Sciatic nerve (tissue), 2 donors: ENCODE measurements around the gene TRIM10. TPM values are rescaled to one million over a fixed set of nuclear protein-coding genes. Genes with fewer than 3 reads are reported as not detected.

ENCODE experiments used
- ATAC-seq: fragments of 200-7000 bp; cut with Tn5 transposase; one replicate; pipeline ENCODE4 v1.9.1; 2020; ENCODE audit warnings: mild to moderate bottlenecking, moderate library complexity
- DNase-seq: peaks from one replicate; pipeline ENCODE4 v3.0.0-alpha.2; 2020; ENCODE audit warnings: low spot score
- intact Hi-C: fragments of 100-400 bp; cut with DNase I; formaldehyde crosslinking; loops from one replicate; pipeline ENCODE4 v1.14.2; 2022
- total RNA-seq: library from RNA; stranded (reverse); fragmentation: NEBNext Ultra II Directional; extraction: Animal tissue kit (Norgen Biotek cat#: 25700); gene quantifications from one replicate; pipeline ENCODE4 v1.2.1, GENCODE V29; 2021
- donor health status: DM: no; HTN: no; CAD: no.
- donor health status: DM: no; HTN: no; CAD: no.

TRIM10 gene, protein sequence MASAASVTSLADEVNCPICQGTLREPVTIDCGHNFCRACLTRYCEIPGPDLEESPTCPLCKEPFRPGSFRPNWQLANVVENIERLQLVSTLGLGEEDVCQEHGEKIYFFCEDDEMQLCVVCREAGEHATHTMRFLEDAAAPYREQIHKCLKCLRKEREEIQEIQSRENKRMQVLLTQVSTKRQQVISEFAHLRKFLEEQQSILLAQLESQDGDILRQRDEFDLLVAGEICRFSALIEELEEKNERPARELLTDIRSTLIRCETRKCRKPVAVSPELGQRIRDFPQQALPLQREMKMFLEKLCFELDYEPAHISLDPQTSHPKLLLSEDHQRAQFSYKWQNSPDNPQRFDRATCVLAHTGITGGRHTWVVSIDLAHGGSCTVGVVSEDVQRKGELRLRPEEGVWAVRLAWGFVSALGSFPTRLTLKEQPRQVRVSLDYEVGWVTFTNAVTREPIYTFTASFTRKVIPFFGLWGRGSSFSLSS
- 0.62 TPM for total RNA-seq

DNA sequence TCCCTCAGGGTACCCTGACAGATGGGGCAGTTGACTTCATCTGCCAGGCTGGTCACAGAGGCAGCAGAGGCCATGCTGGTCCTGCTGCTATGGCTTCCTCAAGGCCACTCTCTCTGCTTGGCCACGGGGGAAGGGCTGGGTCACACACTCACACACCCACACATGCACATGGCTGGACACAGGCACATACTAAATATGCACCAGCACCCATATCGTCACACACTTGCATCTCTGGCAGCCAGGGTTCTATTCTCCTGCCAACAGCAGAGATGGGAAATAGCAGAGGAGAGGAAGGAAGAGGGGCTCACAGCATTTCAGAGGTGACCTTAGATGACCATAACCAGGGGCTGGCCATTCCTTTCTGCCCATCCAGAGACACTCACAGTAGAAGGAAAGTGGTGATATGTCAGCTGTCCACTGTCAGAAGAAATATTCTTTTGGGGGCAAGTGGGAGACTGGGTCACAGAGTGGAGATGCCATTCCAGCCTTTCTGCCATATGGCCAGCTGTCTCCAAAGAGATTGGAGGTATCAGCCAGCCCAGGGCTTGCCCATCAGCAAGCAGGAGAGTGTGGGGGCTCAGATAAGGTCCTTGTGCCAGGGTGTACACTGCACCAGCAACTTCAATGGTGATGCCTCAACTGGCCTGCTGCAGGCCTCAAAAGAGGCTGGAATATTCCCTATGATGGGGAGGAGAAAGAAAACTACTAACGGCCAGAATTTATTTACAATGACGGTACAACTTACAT, at the start of gene TRIM10:
Gene TRIM10, minus strand, starts transcription at position 427 of the 747 bp plus-strand sequence. Its CDS starts 353 bp downstream, at position 74.
- intact Hi-C loops, result no loop called here
- ATAC-seq (no peak), DNase-seq (no peak)

DNA sequence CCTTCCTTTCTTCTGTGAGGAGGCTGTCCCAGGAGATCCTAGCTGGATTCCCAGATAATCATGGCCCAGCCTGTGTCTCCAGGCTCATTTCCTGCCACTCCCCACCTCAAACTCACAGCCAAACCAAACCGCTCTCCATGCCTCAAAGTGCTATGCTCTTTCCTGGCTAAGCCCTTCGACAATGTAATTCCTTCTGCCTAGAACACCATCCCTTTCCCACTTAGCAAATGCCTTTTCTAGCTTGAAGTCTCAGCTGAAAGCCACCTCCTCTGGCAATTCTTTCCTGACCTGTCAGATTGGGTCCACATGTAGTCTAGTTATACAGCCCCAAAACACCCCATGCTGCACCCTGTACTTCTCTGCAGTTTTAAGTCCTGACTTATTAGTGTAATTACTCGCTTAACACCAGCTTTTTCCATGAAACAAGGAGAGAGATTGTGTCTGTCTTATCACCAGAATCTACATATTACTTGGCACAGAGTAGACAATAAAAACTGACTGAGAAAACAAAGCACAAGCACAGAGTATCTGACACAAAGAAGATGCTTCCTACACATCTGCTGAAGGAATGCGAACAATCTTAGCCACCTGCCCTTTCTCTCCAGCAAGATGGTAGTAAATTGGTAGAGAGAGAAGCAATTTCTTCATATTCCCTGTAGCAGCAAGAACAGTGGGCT, 46.7 kb upstream of the TRIM10 start:
- DNase-seq, result no peak

DNA sequence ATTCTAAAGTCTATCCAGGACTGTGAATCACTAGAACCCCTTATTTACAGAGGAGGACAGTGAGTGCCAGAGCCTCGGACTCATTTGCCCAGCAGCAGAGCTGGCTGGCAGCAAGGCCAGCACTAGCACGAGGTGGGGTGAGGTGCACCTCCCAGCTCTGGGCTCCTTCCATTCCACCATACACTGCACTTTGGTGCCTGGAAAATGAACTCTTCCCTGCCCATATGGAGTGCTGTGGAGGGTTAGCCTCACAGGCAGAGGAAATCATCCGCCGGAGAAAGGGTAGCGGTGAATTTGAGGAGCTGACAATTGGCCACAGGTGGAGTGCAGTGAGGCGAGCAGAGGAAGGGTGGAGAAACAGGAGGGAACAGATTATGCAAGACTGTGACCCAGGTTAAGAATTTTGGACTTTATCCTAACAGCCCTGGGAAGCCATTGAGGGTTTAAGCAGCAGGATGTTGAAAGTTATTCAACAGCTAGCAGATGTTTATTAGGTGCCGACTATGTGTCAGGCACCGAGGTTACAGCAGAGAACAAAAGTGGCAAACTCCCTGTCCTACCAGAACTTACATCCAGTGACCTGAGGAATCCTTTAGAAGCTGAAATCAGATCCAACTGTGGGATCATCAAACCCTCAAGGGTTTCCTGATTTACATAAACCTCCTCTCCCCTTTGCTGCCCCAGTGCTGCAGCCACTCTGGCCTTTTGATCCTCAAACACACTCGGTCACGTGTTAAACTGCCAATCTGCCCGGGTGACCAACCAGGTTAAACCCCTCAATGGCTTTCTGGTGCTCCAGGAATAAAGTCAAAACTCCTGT, 46.0 kb upstream of the TRIM10 start:
- DNase-seq (no peak), ATAC-seq (peak; percentile 93)
- intact Hi-C loops, result no loop called here

More for the DNA sequence above, 46.7 kb upstream of the TRIM10 start:
- ATAC-seq, result peak; percentile 87
- intact Hi-C loops, result no loop called here

DNA sequence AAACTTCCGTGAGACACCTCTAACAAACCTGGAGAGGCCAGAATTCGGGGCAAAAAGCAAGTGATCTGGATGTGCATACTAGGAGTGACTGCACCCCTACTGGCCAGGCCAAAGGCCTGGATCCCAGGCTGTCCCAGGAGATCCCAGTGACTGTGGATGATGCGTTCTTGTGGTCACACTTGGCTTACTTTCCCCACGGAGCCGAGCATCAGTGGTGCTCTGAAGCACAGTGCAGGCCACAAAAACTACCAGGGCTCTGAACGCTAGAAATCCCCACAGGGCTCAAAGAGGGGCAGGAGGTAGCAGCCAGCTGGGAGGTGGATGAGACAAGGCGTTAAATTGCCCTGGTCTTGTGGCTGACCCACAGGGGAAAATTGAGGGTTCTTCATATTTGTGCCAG, 45.1 kb upstream of the TRIM10 start:
- no peak for DNase-seq
- ATAC-seq, result peak; percentile 6
- intact Hi-C loops, result no loop called here

DNA sequence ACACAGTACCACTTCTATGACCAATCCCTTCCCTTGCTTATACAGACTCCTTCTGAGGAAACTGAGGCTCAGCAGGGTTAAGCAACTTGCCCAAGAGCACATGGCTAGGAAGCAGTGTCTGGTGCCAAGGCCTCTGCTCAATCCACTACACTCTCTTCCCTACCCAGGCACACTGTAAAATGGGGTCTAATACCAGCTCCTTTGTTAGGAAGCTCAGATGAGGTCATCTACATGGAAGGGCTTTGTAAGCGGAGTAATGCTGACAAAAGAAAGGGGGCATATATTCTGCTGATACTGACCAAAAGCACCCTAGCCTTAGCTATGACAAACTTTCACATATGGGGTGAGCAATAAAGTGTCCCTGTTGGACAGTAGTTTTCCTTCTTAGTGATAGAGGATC, 43.1 kb upstream of the TRIM10 start:
- DNase-seq (no peak), ATAC-seq (no peak)
- intact Hi-C loops, result no loop called here

DNA sequence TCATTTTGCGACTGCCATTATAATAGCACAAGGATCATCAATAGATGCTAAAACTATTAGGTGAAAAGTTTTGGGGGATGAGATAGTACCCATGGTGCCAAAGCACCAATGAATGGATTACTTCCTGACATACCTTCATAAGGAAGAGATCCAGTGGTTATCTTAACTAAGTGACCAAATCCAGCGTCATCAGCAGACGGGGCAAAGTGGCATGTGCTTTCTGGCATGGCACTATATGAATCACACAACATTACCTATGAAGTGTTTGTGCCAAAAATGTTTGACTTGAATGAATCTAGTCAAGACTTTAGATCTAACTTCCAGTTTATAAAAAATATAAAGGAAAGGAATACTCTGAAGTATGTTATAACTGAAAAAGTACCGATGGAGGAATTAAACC, 41.4 kb upstream of the TRIM10 start:
- ATAC-seq (no peak), DNase-seq (no peak)
- intact Hi-C loops, result no loop called here

DNA sequence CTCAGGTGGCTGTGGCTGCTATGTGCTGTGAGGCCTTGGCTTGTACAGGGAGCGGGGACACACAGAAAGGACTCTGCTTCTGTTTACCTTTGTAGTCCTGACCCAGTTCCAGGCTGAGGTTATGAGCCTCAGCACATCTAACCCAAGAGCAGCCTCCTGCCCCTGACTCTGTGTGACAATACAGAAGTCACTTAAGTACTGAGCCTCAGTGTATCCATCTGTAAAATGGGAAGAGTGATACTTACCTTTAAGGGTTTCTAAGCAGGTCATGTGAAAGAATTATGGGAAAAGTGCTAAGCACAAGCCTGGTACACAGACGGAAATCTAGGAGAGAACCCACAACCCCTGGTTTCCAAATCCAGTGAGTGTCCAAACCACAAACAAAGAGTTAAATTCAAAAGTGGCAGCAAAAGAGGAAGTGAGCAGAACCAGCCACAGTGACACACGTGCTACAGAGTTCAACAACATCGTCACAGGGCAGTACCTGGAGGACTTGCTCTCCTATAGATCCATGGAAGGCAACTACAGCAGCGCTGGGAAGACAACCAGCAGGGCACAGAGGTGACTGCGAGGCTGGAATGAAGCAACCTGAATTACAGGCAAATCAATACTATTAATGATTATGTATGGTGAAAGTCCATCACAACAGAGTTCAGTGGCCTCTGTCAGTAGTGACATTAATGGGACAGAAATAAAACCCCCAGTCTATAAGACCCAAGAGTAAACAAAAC, 39.7 kb upstream of the TRIM10 start:
- intact Hi-C loops, result no loop called here
- DNase-seq (no peak), ATAC-seq (no peak)

DNA sequence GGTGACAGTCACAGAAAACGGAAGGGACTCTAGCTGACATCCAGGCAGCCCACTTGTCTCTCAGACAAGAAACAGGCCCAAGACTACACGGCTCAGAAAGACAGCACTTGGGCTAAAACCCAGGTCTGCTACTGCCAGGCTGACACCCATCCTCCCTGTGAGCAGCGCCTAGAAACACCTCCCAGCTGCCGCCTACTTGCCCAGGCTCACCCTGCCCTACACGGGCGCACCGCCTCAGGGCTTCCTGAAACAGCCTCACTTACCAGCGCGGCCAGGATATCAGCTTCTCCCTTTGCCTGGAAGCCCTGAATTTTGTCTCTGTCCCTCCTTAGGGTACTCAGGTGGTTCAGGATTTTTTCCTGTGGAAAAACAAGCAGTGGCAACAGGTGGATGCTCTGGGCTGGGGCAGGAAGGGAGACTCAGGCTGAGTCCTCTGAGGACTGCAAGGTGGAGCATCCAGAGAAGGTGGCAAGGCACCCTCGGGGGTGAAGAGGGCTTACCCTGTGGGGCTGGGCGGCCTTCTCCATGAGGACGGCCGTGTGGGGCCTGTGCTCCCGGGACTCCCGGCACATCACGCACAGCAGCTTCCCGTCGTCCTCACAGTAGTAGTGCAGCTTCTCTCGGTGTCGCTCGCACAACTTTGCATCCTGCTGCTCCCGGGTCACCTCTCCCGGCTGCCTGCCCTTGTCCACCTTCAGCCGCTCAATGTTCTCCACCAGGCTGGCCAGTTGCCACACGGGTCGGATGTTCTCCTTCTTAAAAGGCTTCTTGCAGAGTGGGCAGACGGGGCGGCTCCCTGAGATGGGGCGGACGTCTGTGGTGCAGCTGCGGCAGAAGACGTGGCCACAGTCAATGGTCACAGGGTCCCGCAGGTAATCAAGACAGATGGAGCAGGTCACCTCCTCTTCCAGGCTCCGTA, 37.4 kb upstream of the TRIM10 start:
- ATAC-seq, result no peak
- intact Hi-C loops, result no loop called here
- DNase-seq, result no peak

DNA sequence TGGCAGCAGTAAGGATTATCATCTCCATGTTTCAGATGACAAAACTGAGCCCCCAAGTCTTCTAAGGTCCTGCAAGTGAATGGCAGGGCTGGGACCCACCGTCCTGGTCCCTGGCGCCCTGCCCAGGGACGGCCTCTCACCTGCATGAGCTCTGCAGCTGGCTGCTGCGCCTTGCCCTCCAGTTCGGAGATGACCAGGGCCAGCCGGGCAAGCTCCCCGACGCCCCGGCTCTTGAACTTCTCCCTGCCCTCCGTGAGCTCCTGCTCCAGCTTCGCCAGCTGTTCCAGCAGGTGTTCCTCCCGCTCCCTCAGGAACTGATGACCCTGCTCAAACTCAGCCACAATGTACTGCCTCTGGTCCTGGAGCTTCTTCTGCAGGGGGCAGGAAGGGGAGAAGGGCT, 35.4 kb upstream of the TRIM10 start:
- no peak for ATAC-seq
- DNase-seq, result no peak
- intact Hi-C loops, result no loop called here

DNA sequence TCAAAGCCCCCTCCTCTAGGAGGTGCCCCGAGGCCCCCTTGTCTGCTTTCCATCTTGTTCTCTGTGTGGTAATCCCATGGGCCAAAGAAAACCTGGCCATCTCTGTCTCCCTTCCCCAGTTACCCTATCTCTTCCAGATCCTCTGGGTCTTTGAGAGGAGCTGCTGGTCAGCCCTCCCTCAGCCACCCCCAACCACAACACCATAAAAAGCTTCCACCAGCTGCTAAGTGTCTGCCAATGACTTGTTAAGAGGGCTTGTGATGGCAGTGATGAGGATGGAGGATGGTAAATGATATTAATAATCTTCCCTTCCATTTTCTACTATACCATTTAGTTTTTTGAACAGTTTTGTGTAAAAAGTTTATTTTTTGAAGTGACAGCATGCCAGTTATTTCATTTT, 34.9 kb upstream of the TRIM10 start:
- ATAC-seq, result no peak
- no peak for DNase-seq
- intact Hi-C loops, result no loop called here

DNA sequence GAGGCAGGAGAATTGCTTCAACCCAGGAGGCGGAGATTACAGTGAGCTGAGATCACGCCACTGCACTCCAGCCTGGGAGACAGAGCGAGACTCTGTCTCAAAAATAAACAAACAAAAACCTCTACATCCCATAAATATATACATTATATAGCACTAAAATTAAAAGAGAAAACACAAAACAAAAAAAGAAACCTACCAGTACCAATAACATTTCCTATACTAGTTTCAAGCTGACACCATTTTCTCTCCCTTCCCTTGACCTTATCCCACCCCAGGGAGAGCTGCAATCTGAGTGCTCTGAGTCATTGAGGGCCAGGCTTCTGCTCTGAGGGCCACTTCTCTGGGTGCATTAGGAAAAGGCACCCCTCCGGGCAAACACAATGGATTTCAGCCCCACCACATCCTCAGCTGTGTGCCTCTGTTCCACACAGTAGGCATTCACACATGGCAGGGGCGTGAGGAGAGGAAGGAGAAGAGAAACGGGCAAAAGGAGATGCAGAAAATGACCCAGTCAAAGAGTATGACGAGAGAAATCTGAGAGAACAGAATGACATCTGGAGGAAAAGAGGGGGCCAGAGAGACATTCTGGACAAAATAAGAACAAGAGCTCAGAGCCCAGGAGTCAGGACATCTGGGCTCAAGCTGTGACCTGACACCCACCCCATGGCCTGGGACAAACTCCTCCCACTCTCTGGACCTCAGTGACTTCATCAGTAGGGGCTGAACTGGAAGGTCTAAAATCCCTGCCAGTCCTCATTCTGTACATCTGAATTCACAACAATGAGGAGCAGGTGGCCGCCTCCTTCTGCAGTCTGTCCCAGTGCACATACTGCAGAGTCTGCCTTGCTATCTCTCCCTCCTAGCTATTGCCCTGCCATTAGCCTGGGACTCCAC, 34.0 kb upstream of the TRIM10 start:
- intact Hi-C loops, result no loop called here
- no peak for ATAC-seq
- no peak for DNase-seq

DNA sequence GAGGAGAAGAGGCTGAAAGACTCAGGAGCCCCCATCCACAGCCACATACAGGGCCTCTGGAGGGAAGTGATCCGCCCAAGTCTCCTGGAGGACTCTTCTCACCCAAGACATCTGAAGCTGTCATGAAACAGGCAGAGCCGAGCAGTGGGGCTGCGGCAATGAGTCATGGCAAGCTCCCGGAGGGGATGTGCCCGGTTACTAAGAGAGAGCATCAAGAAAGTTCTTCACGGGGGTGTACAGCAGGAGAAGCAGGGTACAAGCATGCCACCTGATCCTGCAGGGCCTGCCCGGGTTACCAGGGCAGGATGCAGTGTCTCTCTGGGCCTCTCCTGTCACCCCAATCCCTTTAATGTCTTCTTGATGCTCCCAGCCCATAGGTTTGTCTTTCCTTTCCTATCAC, 31.1 kb upstream of the TRIM10 start:
- no peak for ATAC-seq
- no peak for DNase-seq
- intact Hi-C loops, result no loop called here

DNA sequence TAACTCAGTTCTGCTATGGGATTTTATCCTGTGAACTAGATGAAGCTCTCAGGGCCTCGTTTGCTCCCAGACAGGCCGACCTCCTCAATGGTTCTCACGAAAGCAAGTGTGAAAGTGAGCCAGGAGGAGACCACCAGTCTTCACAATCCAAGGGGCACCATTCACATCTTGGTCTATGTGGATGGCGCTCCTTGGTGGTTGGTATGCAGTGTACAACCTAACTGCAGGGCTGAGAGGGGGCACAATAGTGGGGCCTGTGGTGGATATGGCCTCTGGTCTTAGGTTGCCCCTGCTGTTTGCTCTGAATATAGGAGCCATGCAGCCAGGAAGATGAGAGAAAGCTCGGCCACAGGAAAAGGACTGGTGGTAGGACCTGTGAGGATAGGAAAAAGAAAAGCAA, 27.5 kb upstream of the TRIM10 start:
- ATAC-seq, result no peak
- intact Hi-C loops, result no loop called here

DNA sequence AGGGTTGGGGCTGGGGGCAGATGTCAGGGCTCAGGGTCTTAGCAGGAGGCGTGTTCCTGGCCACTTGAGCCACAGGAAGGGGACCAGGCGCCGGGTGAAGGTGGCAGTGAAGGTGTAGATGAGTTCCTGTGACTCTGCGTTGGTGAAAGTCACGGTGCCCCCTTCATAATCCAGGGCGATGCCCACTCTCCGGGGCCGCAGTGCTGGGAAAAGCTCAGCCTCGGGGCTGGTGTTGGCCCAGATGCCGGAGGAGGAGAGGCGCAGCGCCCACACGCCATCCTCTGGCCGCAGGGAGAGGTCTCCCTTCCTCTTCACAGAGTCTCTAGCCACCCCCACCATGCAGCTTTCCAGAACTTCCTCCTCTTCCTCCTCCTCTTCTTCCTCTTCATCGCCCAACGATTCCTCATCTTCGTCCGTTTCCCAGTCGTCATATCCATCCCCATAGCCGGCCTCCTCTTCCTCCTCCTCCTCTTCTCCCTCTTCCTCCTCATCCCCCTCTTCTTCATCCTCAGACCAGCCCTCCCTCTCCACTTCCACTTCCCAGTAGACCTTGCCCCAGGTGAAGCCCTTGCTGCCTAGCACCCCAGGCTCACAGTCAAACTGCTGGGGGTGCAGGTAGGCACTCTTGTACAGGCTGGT, 25.0 kb upstream of the TRIM10 start:
- DNase-seq, result no peak
- ATAC-seq, result peak; percentile 35

More for the DNA sequence above, 27.5 kb upstream of the TRIM10 start:
- no peak for DNase-seq

DNA sequence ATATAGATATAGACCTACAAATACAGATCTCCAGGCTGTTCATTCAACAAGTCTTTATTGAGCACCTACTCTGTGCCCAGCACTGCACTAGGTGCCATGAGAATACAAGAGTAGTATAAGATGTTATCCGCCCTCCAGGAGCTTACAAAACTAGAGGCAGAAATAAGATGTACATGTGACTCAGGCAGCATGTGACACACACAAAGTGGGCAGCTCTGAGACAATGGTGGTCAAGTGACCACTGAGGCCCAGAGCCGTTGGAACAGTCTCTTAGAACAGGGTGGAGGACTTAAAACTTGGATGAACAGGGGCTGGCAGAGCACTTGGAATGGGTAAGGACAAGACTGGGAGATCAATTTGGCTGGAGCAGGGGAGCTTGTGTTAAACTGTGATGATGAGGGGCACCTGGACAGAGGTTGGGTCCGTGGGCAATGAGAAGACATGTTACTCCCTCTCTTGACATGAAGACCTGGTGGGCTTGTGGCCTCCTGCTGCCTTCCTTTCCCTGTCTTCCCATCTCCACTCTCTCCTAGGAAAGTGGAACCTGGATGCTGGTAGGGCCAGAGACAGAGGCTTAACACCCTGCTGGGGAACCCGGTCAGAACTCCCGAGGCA, 23.5 kb upstream of the TRIM10 start:
- intact Hi-C loops, result no loop called here
- DNase-seq, result no peak
- no peak for ATAC-seq

More for the DNA sequence above, 25.0 kb upstream of the TRIM10 start:
- intact Hi-C loops, result no loop called here
